GM12878 (cell line): ENCODE results near the gene SNRNP27. TPM values are rescaled to one million over a fixed set of nuclear protein-coding genes. Genes with fewer than 3 reads are reported as not detected.

Experiments
- BCL3 ChIP-seq: IDR thresholded peaks from 2 replicates; pipeline ENCODE4 v1.6.1; 2011; ENCODE audit warnings: borderline replicate concordance, low read depth, mild to moderate bottlenecking, moderate library complexity, low read length; ENCODE audit not compliant: insufficient read depth, poor library complexity, severe bottlenecking
- BRCA1 ChIP-seq: IDR thresholded peaks from 2 replicates; pipeline ENCODE4 v1.6.1; 2011; ENCODE audit warnings: low read depth, low read length, improper control_type of control experiment
- EED ChIP-seq: sonication (generic); IDR thresholded peaks from 2 replicates; pipeline ENCODE4 v1.6.1; 2016; ENCODE audit warnings: antibody characterized with exemption, low read depth
- EGR1 ChIP-seq, 2 experiments: IDR thresholded peaks; 1 replicate in 1 of 2; 2 replicates in 1 of 2; pipeline ENCODE4 v1.6.1; 2011 to 2012; ENCODE audit warnings: low read depth in 2 of 2, low read length in 2 of 2, borderline replicate concordance in 1 of 2, mild to moderate bottlenecking in 1 of 2, moderate library complexity in 1 of 2
- ESRRA ChIP-seq: IDR thresholded peaks from 2 replicates; pipeline ENCODE4 v1.6.1; 2012; ENCODE audit warnings: mild to moderate bottlenecking, low read length, improper control_type of control experiment
- EZH2 ChIP-seq: IDR thresholded peaks from 2 replicates; pipeline ENCODE4 v1.6.1; 2012; ENCODE audit warnings: low read depth, mild to moderate bottlenecking, control low read depth, inconsistent platforms, low read length, borderline replicate concordance; ENCODE audit not compliant: control insufficient read depth
- GATAD2B ChIP-seq: fragments of 450-650 bp; conservative IDR thresholded peaks from 2 replicates; pipeline ENCODE4 v1.6.1; 2017; ENCODE audit warnings: low read depth, mild to moderate bottlenecking, moderate library complexity
- IKZF1 ChIP-seq: fragments of 450-650 bp; conservative IDR thresholded peaks from 2 replicates; pipeline ENCODE4 v1.6.1; 2017; ENCODE audit warnings: antibody characterized with exemption, mild to moderate bottlenecking
- MEF2B ChIP-seq: fragments of 450-650 bp; IDR thresholded peaks from 2 replicates; pipeline ENCODE4 v1.6.1; 2018; ENCODE audit warnings: mild to moderate bottlenecking, moderate library complexity; ENCODE audit not compliant: partially characterized antibody, poor library complexity, severe bottlenecking
- MTA3 ChIP-seq: IDR thresholded peaks from 2 replicates; pipeline ENCODE4 v1.6.1; 2012; ENCODE audit warnings: low read length, inconsistent platforms, borderline replicate concordance
- NR2F1 ChIP-seq: fragments of 450-650 bp; conservative IDR thresholded peaks from 2 replicates; pipeline ENCODE4 v1.6.1; 2017; ENCODE audit warnings: mild to moderate bottlenecking
- NRF1 ChIP-seq: conservative IDR thresholded peaks from 2 replicates; pipeline ENCODE4 v1.6.1; 2011; ENCODE audit warnings: mild to moderate bottlenecking, low read depth, low read length, improper control_type of control experiment
- RUNX3 ChIP-seq: IDR thresholded peaks from 2 replicates; pipeline ENCODE4 v1.6.1; 2012; ENCODE audit warnings: low read length, inconsistent platforms
- SMC3 ChIP-seq: IDR thresholded peaks from 2 replicates; pipeline ENCODE4 v1.6.1; 2011; ENCODE audit warnings: low read length, improper control_type of control experiment, borderline replicate concordance
- TCF12 ChIP-seq: IDR thresholded peaks from 2 replicates; pipeline ENCODE4 v1.6.1; 2011; ENCODE audit warnings: low read depth, mild to moderate bottlenecking, low read length
- ZNF592 ChIP-seq: fragments of 450-650 bp; IDR thresholded peaks from 2 replicates; pipeline ENCODE4 v1.6.1; 2017; ENCODE audit warnings: mild to moderate bottlenecking, moderate library complexity
- ZZZ3 ChIP-seq: IDR thresholded peaks from 2 replicates; pipeline ENCODE4 v1.6.1; 2011; ENCODE audit warnings: low read depth; ENCODE audit not compliant: control insufficient read depth, insufficient read length
- polyA plus RNA-seq, 11 experiments: library from polyadenylated mRNA; depleted of rRNA in 4 of 11; unstranded in 6 of 11; stranded (reverse) in 5 of 11; fragments of >200 nt; fragmentation: Nextera tagmentation in 4 of 11; fragmentation: Illumina TruSeq in 1 of 11; extraction: Ambion mirVana in 4 of 11; extraction: Trizol in 1 of 11; gene quantifications; 1 replicate in 1 of 11; 2 replicates in 10 of 11; pipeline versions ENCODE4 v1.2.1 to v1.2.3, GENCODE V29; 2011 to 2016; ENCODE audit warnings: inconsistent platforms in 2 of 11, missing spikeins in 2 of 11, low read depth in 1 of 11
- total RNA-seq, 4 experiments: library from RNA; depleted of rRNA in 3 of 4; stranded (reverse); fragments of >200 nt in 3 of 4; fragmentation: Illumina TruSeq in 1 of 4; extraction: Trizol in 1 of 4; gene quantifications; 2 replicates each; pipeline versions ENCODE4 v1.2.1 to v1.2.3, GENCODE V29; 2013 to 2021
- TF ChIP-seq, protein P1 (sequence below): fragments of 450-650 bp; IDR thresholded peaks from 2 replicates; pipeline ENCODE4 v1.6.1; 2017; ENCODE audit warnings: low read depth, mild to moderate bottlenecking, moderate library complexity
- TF ChIP-seq, protein P2 (sequence below): fragments of 450-650 bp; IDR thresholded peaks from 2 replicates; pipeline ENCODE4 v1.6.1; 2017; ENCODE audit warnings: mild to moderate bottlenecking, low read depth, inconsistent platforms; ENCODE audit not compliant: poor library complexity, severe bottlenecking

SNRNP27 gene
- total and polyA plus RNA-seq, 10 of the 15 experiments (the other 5 are each of a cell fraction or from before 2014, with no cell fraction given), result 30.6 to 89.5 (median 49.2) TPM

- TF ChIP-seq NRF1 (no peak), BRCA1 (no peak), BCL3 (no peak), EED (no peak; the same call in 1 of the 2 replicates), EZH2 (no peak), NR2F1 (peak; percentile 38; the same call in 1 of the 2 replicates), SMC3 (peak; percentile 30; the same call in 1 of the 2 replicates), TCF12 (peak; percentile 41; the same call in 1 of the 2 replicates), ZNF592 (no peak), ESRRA (no peak), MTA3 (no peak), MEF2B (peak; percentile 90), RUNX3 (no peak), EGR1 (IDR thresholded peaks at IDR 0.05; ENCODE audit: borderline replicate concordance in 1 of 2, low read depth in 2 of 2, low read length in 2 of 2) (no peak), ZZZ3 (no peak), GATAD2B (peak; percentile 92), IKZF1 (peak; percentile 76)
- TF ChIP-seq, protein P1, sequence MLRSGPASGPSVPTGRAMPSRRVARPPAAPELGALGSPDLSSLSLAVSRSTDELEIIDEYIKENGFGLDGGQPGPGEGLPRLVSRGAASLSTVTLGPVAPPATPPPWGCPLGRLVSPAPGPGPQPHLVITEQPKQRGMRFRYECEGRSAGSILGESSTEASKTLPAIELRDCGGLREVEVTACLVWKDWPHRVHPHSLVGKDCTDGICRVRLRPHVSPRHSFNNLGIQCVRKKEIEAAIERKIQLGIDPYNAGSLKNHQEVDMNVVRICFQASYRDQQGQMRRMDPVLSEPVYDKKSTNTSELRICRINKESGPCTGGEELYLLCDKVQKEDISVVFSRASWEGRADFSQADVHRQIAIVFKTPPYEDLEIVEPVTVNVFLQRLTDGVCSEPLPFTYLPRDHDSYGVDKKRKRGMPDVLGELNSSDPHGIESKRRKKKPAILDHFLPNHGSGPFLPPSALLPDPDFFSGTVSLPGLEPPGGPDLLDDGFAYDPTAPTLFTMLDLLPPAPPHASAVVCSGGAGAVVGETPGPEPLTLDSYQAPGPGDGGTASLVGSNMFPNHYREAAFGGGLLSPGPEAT, result no peak
- TF ChIP-seq, protein P2, sequence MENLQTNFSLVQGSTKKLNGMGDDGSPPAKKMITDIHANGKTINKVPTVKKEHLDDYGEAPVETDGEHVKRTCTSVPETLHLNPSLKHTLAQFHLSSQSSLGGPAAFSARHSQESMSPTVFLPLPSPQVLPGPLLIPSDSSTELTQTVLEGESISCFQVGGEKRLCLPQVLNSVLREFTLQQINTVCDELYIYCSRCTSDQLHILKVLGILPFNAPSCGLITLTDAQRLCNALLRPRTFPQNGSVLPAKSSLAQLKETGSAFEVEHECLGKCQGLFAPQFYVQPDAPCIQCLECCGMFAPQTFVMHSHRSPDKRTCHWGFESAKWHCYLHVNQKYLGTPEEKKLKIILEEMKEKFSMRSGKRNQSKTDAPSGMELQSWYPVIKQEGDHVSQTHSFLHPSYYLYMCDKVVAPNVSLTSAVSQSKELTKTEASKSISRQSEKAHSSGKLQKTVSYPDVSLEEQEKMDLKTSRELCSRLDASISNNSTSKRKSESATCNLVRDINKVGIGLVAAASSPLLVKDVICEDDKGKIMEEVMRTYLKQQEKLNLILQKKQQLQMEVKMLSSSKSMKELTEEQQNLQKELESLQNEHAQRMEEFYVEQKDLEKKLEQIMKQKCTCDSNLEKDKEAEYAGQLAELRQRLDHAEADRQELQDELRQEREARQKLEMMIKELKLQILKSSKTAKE, result peak; percentile 50
Observed at GRCh38 chr2:69914164-69914949, 20.6 kb downstream of the SNRNP27 start (continued).
